ENCODE data around the gene TAGLN3.

Gene TAGLN3

DNA sequence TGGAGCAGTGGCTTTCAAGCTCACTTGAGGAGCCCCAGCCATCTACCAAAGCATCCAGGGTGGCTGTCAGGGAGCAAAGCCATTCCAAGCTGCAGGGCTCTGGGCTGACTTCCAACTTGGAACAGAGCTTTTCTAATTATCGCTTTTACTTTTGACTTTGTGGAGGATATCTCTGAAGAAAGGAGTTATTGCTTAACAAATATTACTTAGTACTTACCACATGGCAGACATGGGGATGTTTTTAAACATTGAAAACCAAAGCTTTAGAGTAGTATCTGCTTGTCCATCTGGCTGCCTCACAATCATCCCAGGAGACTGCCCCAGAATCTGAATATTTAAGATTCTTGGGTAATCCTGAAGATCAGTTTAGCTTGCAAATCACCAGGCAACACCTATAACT, 8.9 kb downstream of the TAGLN3 start:
- ChIA-PET POLR2A (interaction anchor here (0.5 kb wide), 1 partner anchor 13 kb away, joined by 3 read pairs; no protein-coding TSS in a partner anchor), CTCF (interaction anchor here (1.7 to 3.2 kb wide), 7 partner anchors 8 to 292 kb away, joined by 6 to 33 read pairs (median 10); no protein-coding TSS in a partner anchor)
- DNase-seq (ENCODE audit: low read depth, low spot score): peak; percentile 70
- no peak overlapping the region for H3K4me3 ChIP-seq (ENCODE audit: low read depth, low read length)
- TF ChIP-seq, protein P1, sequence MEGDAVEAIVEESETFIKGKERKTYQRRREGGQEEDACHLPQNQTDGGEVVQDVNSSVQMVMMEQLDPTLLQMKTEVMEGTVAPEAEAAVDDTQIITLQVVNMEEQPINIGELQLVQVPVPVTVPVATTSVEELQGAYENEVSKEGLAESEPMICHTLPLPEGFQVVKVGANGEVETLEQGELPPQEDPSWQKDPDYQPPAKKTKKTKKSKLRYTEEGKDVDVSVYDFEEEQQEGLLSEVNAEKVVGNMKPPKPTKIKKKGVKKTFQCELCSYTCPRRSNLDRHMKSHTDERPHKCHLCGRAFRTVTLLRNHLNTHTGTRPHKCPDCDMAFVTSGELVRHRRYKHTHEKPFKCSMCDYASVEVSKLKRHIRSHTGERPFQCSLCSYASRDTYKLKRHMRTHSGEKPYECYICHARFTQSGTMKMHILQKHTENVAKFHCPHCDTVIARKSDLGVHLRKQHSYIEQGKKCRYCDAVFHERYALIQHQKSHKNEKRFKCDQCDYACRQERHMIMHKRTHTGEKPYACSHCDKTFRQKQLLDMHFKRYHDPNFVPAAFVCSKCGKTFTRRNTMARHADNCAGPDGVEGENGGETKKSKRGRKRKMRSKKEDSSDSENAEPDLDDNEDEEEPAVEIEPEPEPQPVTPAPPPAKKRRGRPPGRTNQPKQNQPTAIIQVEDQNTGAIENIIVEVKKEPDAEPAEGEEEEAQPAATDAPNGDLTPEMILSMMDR (IDR thresholded peaks at IDR 0.05; ENCODE audit: insufficient read depth, low read length, missing control alignments): no peak

DNA sequence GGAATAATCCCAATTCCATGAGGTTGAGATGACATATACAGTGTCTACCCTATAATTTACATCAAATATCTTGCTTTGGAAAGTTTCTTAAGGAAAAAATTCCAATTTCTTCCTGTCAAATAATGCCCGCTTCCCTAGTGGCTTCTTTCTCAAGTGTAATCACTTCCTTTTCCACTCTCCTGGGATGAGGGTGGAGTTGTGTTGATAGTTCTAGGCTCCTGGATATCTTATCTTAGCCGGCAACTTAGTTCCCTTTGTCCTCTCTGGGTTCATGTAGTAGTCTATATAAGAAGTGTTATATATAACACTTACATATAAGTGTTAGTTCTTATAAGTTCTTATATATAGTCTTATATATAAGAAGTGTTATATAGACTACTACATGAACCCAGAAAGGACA, 10.9 kb downstream of the TAGLN3 start:
- ChIA-PET POLR2A (no interaction called here), CTCF (interaction anchor here (0.9 to 11.5 kb wide), 4 partner anchors 8 to 292 kb away, joined by 3 to 219 read pairs (median 70); partner anchors contain the start of gene TAGLN3)
- TF ChIP-seq, protein P1 (IDR thresholded peaks at IDR 0.05; ENCODE audit: insufficient read depth, low read length, missing control alignments): no peak
- no peak for DNase-seq (ENCODE audit: low read depth, low spot score)
- no peak overlapping the region for H3K4me3 ChIP-seq (ENCODE audit: low read depth, low read length)

DNA sequence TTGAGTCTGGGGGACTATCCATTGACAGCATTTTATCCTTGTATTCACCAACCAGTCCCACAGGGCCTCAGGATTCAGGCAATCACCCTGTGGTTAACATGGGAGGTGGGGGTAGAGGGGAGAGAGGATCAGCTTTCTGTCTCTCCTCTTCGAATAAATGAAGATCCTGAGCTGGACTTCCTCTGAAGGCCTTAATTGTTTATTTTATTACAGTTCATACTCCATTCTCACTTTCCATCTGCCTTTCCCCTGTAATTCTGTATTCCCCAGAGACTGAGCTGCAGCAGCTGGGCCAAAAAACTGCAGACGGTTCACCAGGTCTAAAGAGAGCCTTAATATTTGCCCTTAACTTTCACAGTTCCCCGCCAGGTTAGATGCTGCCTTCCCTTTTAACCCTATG, 11.9 kb downstream of the TAGLN3 start:
- ChIA-PET POLR2A (no interaction called here), CTCF (interaction anchor here (0.9 to 11.5 kb wide), 9 partner anchors 9 to 298 kb away, joined by 3 to 219 read pairs (median 39); partner anchors contain the start of gene TAGLN3)
- no peak overlapping the region for H3K4me3 ChIP-seq (ENCODE audit: low read depth, low read length)
- TF ChIP-seq, protein P1 (IDR thresholded peaks at IDR 0.05; ENCODE audit: insufficient read depth, low read length, missing control alignments): no peak
- no peak for DNase-seq (ENCODE audit: low read depth, low spot score)

DNA sequence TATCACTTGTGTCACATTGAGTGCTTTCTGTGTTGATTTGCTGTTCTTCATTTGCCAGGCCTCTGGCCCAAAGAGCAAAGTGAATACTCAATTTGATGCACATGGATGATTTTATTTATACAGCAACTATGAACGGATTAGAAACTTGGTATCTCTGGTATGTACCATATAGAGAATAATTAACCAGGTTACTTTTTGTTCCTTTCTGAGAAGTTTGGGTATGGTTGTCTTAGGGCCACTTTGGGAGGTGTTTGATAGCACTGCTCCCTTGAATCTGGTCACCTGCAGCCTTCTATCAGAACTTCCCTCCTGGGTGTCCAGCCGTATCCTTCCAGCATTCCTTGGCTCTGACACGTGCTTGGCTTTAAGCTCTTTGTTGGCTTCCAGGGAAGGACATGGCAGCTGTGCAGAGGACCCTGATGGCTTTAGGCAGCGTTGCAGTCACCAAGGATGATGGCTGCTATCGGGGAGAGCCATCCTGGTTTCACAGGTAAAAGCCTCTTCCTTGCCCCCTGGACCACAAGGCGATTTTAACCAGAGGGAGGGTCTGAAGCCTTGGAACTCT, 12.7 kb downstream of the TAGLN3 start:
- ChIA-PET CTCF (interaction anchor here (1.0 to 11.5 kb wide), 9 partner anchors 9 to 319 kb away, joined by 3 to 219 read pairs (median 39); partner anchors contain the start of gene TAGLN3), POLR2A (no interaction called here)
- no peak for DNase-seq (ENCODE audit: low read depth, low spot score)
- TF ChIP-seq, protein P1 (IDR thresholded peaks at IDR 0.05; ENCODE audit: insufficient read depth, low read length, missing control alignments): no peak
- H3K4me3 ChIP-seq (ENCODE audit: low read depth, low read length): no peak overlapping the region

DNA sequence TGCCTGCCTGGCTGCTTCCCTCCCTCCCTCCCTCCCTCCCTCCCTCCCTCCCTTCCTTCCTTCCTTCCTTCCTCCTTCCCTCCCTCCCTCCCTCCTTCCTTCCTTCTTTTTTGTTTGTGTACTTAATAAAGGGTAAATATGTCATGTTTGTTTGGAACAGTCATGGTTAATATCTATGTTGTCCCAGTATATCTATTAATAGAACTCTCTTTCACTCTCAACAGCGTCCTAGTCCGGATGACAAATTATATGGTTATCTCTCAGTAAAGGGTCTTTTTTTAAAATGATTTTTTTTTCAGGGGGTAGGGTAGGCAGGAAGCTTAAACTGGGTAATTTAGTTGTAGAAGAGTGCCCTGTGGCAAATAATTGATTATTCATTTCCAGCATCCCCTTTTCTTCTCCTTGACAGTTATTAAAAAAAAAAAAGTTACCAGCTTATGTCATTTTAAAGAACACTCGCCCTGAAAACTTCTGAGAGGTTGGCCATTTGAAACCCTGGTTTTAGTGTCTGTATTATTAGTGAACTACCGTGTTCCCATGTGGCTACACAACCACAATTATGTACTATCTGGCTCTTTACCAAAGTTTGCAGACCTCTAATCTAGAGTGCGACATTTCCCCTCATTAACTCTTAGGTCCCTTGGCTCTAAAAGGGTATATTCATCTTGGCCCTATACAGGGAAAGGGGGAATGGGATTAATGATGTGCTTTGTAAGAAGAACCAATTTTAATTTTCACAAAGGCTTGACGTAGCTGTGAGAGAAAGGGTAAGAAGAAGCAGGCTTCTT, 13.7 kb downstream of the TAGLN3 start:
- no peak overlapping the region for H3K4me3 ChIP-seq (ENCODE audit: low read depth, low read length)
- TF ChIP-seq, protein P1 (IDR thresholded peaks at IDR 0.05; ENCODE audit: insufficient read depth, low read length, missing control alignments): no peak
- DNase-seq (ENCODE audit: low read depth, low spot score): no peak
- POLR2A ChIA-PET: no interaction called here
- CTCF ChIA-PET: interaction anchor here (0.8 to 11.5 kb wide), 34 partner anchors 8 to 439 kb away, joined by 3 to 219 read pairs (median 8); partner anchors contain the start of genes ABHD10, SLC9C1, TAGLN3 and TMPRSS7

All from AG04449 (cell line).